ENCODE data around the gene BCL2L2. TPM values are rescaled to one million over a fixed set of nuclear protein-coding genes. Genes with fewer than 3 reads are reported as not detected.
"Not testable (repeated sequence)": the region's sequence is repeated elsewhere in the genome, so short reads cannot be mapped to it uniquely, and the experiment has no call there.

Gene BCL2L2
- total RNA-seq, 2 donors from 2014 or later: 34.7 to 40.2 TPM

- intact Hi-C loops (cut with DNase I, micrococcal nuclease): loop anchor here in 1 of 2 donors (10.0 kb wide), 1 partner anchor 143 kb away; the partner anchor contains the start of gene NGDN
- ATAC-seq: peak; percentile 41
- DNase-seq: peak; percentile 49 to 61
Measured at GRCh38 chr14:23321572-23322547, 15.2 kb downstream of the BCL2L2 start.

GRCh38 chr14:23322568-23323517 lies 16.2 kb downstream of the BCL2L2 start:
- DNase-seq (no peak), ATAC-seq (no peak)
- intact Hi-C loops (cut with DNase I, micrococcal nuclease): loop anchor here in 1 of 2 donors (10.0 kb wide), 1 partner anchor 142 kb away; the partner anchor contains the start of gene NGDN

DNA sequence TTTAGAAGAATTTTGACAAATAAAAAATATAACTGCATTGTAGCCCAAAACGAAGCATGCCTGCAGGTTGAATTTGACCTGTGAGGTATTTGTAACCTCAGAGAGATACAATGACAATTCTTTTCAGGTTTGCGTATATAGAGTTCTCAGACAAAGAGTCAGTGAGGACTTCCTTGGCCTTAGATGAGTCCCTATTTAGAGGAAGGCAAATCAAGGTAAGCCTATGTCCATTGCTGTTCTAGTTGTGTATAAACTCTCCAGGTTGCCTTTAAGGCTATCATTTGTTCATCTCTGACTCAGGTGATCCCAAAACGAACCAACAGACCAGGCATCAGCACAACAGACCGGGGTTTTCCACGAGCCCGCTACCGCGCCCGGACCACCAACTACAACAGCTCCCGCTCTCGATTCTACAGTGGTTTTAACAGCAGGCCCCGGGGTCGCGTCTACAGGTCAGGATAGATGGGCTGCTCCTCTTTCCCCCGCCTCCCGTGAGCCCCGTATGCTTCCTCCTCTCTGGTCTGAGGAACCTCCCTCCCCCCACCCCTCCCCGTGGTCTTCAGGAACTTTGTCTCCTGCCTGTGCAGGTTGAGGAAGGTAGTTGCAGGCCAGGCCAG lies 17.3 kb downstream of the BCL2L2 start:
- no peak for DNase-seq
- no peak for ATAC-seq
- intact Hi-C loops (cut with DNase I, micrococcal nuclease): loop anchor here in 1 of 2 donors (10.0 kb wide), 1 partner anchor 141 kb away; the partner anchor contains the start of gene NGDN

DNA sequence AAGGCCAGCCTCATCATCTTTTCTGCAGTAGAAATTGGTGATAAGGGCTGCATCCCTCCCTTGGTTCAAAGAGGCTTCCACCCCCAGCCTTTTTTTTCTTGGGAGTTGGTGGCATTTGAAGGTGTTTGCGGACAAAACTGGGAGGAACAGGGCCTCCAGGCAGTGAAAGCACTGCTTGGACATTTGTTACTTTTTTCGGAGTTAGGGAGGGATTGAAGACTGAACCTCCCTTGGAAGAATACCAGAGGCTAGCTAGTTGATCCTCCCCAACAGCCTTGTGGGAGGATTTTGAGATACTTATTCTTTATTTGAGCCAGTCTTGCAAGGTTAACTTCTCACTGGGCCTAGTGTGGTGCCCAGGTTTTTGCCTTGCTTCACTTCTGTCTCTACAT lies 17.8 kb downstream of the BCL2L2 start:
- intact Hi-C loops (cut with DNase I, micrococcal nuclease): loop anchor here in 1 of 2 donors (10.0 kb wide), 1 partner anchor 140 kb away; the partner anchor contains the start of gene NGDN
- no peak for DNase-seq

GRCh38 chr14:23324993-23325392 lies 18.4 kb downstream of the BCL2L2 start:
- ATAC-seq (no peak), DNase-seq (no peak)
- intact Hi-C loops (cut with DNase I, micrococcal nuclease): loop anchor here in 1 of 2 donors (10.0 kb wide), 1 partner anchor 140 kb away; the partner anchor contains the start of gene NGDN

More for the DNA sequence above, 17.8 kb downstream of the BCL2L2 start:
- no peak for ATAC-seq

- not testable (repeated sequence) for DNase-seq, ATAC-seq
- intact Hi-C loops (cut with DNase I, micrococcal nuclease): loop anchor here in 1 of 2 donors (10.0 kb wide), 1 partner anchor 139 kb away; the partner anchor contains the start of gene NGDN
Measured at GRCh38 chr14:23325746-23326145, 19.1 kb downstream of the BCL2L2 start.

- no peak for ATAC-seq
- intact Hi-C loops (cut with DNase I, micrococcal nuclease): loop anchor here in 1 of 2 donors (10.0 kb wide), 1 partner anchor 138 kb away; the partner anchor contains the start of gene NGDN
- no peak for DNase-seq
Measured at GRCh38 chr14:23326491-23327332, 20.1 kb downstream of the BCL2L2 start.

- intact Hi-C loops (cut with DNase I, micrococcal nuclease): loop anchor here in 1 of 2 donors (2.0 to 10.0 kb wide), 2 partner anchors 53 to 137 kb away; partner anchors contain the start of gene NGDN
- ATAC-seq: peak; percentile 76
Measured at GRCh38 chr14:23327947-23328744, 21.5 kb downstream of the BCL2L2 start.

GRCh38 chr14:23335623-23336022 lies 29.0 kb downstream of the BCL2L2 start:
- intact Hi-C loops (cut with DNase I, micrococcal nuclease): no loop called here
- no peak for ATAC-seq
- DNase-seq: no peak

More at GRCh38 chr14:23327947-23328744, 21.5 kb downstream of the BCL2L2 start:
- DNase-seq: peak; percentile 54 to 72

DNA sequence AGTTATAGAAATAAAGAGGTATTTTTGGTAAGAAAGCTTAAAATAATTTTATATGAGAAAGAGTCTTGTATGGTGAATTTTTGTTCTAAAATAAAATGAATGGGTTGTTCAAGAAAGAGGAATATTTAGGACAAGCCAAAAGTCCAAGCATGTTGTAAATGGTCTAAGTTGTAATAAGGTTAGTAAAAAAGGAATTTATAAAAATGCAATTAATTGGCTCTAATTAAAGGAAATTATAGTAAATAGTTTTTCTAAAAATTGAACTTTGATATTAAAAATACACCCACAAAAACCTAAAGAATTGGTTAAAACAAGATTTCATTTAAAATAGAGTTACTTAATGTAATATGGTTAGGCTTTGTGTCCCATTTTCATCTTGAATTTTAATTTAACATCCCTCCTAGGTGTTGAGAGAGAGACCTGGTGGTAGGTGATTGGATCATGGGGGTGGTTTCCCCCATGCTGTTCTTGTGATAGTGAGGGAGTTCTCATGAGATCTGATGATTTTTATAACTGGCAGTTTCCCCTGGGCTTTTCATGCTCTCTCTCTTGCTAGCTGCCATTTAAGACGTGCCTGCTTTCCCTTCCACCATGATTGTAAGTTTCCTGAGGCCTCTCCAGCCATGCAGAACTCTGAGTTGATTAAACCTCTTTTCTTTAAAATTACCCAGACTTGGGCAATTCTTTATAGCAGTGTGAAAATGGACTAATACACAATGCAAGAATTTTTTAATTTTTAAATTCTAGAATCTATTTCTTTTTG lies 33.1 kb downstream of the BCL2L2 start:
- ATAC-seq (no peak), DNase-seq (no peak)
- intact Hi-C loops (cut with DNase I, micrococcal nuclease): no loop called here

- ATAC-seq (no peak), DNase-seq (no peak)
- intact Hi-C loops (cut with DNase I, micrococcal nuclease): no loop called here
Measured at GRCh38 chr14:23344481-23344880, 37.8 kb downstream of the BCL2L2 start.

- no peak for DNase-seq
- intact Hi-C loops (cut with DNase I, micrococcal nuclease): no loop called here
- no peak for ATAC-seq
Measured at GRCh38 chr14:23345987-23346692, 39.5 kb downstream of the BCL2L2 start.

DNA sequence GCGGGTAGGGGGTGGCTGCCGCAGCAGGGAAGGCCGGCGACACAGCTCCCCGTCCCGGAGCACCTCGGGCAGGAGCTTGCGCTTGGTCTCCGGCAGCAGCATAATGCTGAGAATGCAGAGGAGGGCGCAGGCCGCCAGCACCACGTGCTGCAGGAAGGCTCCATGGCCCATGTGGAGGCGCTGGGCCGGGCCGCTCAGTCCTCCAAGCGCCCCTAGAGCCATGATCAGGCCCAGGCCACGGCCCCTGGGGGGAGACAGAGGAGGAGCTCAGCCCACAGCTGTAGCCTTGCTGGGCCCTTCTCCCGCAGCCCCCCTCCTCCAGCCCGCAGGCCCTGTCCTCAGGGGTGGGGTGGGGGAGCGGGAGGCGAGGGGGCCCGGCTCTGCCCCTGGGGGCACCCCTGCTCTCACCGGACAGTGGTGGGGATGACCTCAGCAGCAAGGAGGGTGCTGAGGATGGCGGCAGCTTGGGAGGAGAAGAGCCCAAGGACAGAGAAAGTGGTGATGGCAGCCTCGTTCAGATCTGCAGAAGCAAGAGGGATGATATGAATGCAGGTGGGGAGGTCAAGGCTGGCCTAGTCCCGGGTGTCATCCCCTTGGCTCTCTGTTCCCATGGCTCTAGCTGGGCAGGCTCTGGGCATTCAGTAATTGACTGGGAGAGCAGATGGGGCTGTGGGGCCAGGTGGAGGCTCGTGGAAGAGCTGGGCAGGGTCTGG lies 40.2 kb downstream of the BCL2L2 start:
- no peak for ATAC-seq
- intact Hi-C loops (cut with DNase I, micrococcal nuclease): no loop called here

DNA sequence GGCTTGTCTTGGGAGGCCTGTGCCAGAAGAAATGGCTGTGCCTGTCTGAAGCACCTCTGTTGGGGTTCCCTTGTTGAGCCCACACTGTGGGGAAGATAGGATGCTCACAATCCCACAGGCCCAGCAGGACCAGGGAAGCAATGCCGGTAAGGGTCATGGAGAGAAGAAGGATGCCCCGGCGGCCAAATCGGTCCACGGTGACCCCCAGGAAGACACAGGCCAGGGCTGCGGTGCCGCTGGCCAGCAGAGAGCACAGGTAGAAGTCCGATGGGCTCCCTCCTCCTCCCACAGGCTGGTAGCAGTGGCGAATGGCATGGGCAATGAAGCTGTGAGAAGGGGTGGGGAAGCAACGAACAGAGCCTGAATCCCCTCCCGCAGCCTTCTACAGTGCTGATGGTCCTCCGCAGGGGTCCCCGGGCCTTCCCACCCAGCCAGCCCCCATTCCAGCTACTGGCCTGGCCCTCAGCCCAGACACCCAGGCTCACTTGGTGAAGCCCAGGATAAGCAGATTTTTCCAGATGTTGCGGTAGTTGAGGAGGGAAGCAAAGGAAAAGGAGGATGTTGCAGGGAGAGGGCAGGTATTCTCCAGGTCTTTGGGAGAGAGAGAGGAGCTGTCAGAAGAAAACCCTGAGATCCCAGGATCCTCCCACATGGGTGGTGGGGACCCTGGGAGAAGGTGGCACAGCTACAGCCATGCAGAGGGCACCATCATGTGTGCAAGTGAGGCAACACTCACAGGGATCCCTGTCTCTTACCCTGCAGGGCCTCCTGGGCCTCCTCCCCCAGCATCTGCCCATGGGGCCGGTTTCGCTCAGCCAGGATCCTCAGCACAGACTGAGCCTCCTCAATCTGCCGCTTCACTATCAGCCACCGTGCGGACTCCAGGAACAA lies 41.0 kb downstream of the BCL2L2 start:
- DNase-seq (no peak), ATAC-seq (no peak)
- intact Hi-C loops (cut with DNase I, micrococcal nuclease): no loop called here

More for the DNA sequence above, 40.2 kb downstream of the BCL2L2 start:
- no peak for DNase-seq
